Heart right ventricle (tissue), 16 donors: Measurements from ENCODE around the gene FFAR3. TPM values are rescaled to one million over a fixed set of nuclear protein-coding genes. Genes with fewer than 3 reads are reported as not detected.

Source experiments
- ATAC-seq, 8 donors: fragments of 200-7000 bp; cut with Tn5 transposase; one replicate each; pipeline ENCODE4 v1.9.1; 2020; ENCODE audit warnings: mild to moderate bottlenecking in 8 of 8, moderate library complexity in 8 of 8, moderate number of reproducible peaks in 1 of 8
- DNase-seq, 2 donors: peaks; one replicate each; pipeline ENCODE4 v3.0.0-alpha.2; 2020
- H3K27ac ChIP-seq, 10 donors: fragments of 200-600 bp; sonication (generic) in 2 of 10; one replicate each; pipeline versions ENCODE4 v1.5.0 to v1.8.0; 2020 to 2022; ENCODE audit warnings: mild to moderate bottlenecking in 3 of 10
- H3K27me3 ChIP-seq, 7 donors: fragments of 200-600 bp; one replicate each; pipeline ENCODE4 v1.8.0; 2021 to 2022; ENCODE audit warnings: mild to moderate bottlenecking in 2 of 7
- H3K36me3 ChIP-seq, 9 donors: fragments of 200-600 bp; sonication (generic) in 1 of 9; one replicate each; pipeline versions ENCODE4 v1.5.0 to v1.8.0; 2020 to 2022; ENCODE audit warnings: mild to moderate bottlenecking in 2 of 9
- H3K4me1 ChIP-seq, 9 donors: fragments of 200-600 bp; sonication (generic) in 1 of 9; one replicate each; pipeline versions ENCODE4 v1.5.0 to v1.8.0; 2020 to 2022; ENCODE audit warnings: mild to moderate bottlenecking in 4 of 9
- H3K4me3 ChIP-seq, 10 donors: fragments of 200-600 bp; sonication (generic) in 2 of 10; one replicate each; pipeline versions ENCODE4 v1.5.0 to v1.8.0; 2020 to 2022; ENCODE audit warnings: mild to moderate bottlenecking in 7 of 10, moderate library complexity in 2 of 10
- H3K9me3 ChIP-seq, 11 donors: fragments of 200-600 bp in 10 of 11; sonication (generic) in 2 of 11; one replicate each; pipeline versions ENCODE4 v1.5.0 to v1.8.0; 2013 to 2022; ENCODE audit warnings: mild to moderate bottlenecking in 2 of 11, control low read depth in 1 of 11, moderate library complexity in 1 of 11
- CTCF ChIP-seq, 9 donors: fragments of 200-600 bp; sonication (generic) in 2 of 9; IDR thresholded peaks; one replicate each; pipeline versions ENCODE4 v1.5.0 to v1.8.0; 2021 to 2022; ENCODE audit warnings: antibody characterized with exemption in 9 of 9, mild to moderate bottlenecking in 5 of 9, moderate library complexity in 1 of 9
- WGBS, 2 donors: extraction: QIAGEN DNeasy Blood & Tissue Kit; methylation state at CpG; one replicate each; pipeline ENCODE4 v1.1.7; 2013; ENCODE audit warnings: inconsistent platforms in 1 of 2; 5-methylcytosine and 5-hydroxymethylcytosine counted together
- intact Hi-C, 10 donors: fragments of 100-400 bp; cut with DNase I; formaldehyde crosslinking; loops; one replicate each; pipeline versions ENCODE4 v1.11.1 to v1.14.2; 2022
- microRNA-seq, 2 donors: library from miRNA; unstranded; fragments of <30 nt; microRNA quantifications; one replicate each; pipeline ENCODE4 v1.2.0, GENCODE V29; 2021
- polyA plus RNA-seq, 2 donors: library from polyadenylated mRNA; stranded (reverse); fragments of 200-250 nt; gene quantifications; one replicate each; pipeline ENCODE4 v1.2.3, GENCODE V29; 2013
- total RNA-seq, 10 donors: library from RNA; stranded (reverse); fragmentation: NEBNext Ultra II Directional in 3 of 10; extraction: Animal tissue kit (Norgen Biotek cat#: 25700) in 3 of 10; gene quantifications; one replicate each; pipeline versions ENCODE4 v1.2.1 to v1.2.4, GENCODE V29; 2021 to 2023
- donor health status: Arrhythmogenic right ventricular cardiomyopathy.
- donor health status: ischemic (EF 13 %, LVEDD 7.1; RV severe dilation, severe dysfunction).
- donor health status: healthy with polysubstance abuse.
- donor health status: DM: no; HTN: yes; CAD: no.
- donor health status: DM: no; HTN: no; CAD: no.
- donor health status: ischemic (EF 25% LVEDD 6.9; RV normal size, moderate dysfunction).
- donor health status: ischemic (EF 25% LVEDD 5.7; RV mildly dilated, moderate dysfunction).
- donor health status: healthy.
- donor health status: DM: yes; HTN: yes; CAD: no.
- donor health status: Ischemic cardiomyopathy.
- donor health status: ischemic (EF 35%, LVEDD 5.7; RV mildly dilated, moderate dysfunction).
- donor health status: nonischemic (EF 11% LVEDD 7.7; RV severe dilation, severe dysfunction).
- donor health status: DM: yes; HTN: yes; CAD: no.
- donor health status: PGD.
- donor health status: ischemic (EF 29% LVEDD 5.4; RV normal size, mild dysfunction).
- donor health status: nonischemic (EF 23%, LVEDD 6.1; RV moderate dilation, normal function).

Gene FFAR3
- total and polyA plus RNA-seq, 12 donors = 0.09 to 0.49 (median 0.40) TPM; not detected in 9

- no peak for TF ChIP-seq CTCF (IDR thresholded peaks at IDR 0.05)
- Histone ChIP-seq H3K4me3 (no peak overlapping the region), H3K27me3 (peaks cover 0 to 36% (median 0%) of the 10 kb centered on the region in 7 donors), H3K36me3 (no peaks in the 10 kb centered on the region), H3K4me1 (no peaks in the 10 kb centered on the region), H3K9me3 (no peaks in the 10 kb centered on the region), H3K27ac (no peak overlapping the region)
- intact Hi-C loops = loop anchor here in 1 of 10 donors (5.0 kb wide), 1 partner anchor 48 kb away; no protein-coding TSS in a partner anchor
- 71 to 74% methylated on average over 5 of the region's 5 CpGs for WGBS, 2 donors
- no peak for DNase-seq
- no peak for ATAC-seq
Measured at GRCh38 chr19:35409191-35409590, 50.9 kb downstream of the FFAR3 start.

Small RNA genes within 50 kb of the gene (microRNA-seq; reads per million reads assigned to microRNA genes)
- gene MIR5196 = 0 reads per million in 2 donors

Other genes with a start within 250 kb of the FFAR3 start
- 1 to 10 TPM in 3 of 10 donors, under 1 TPM in 4, not detected in 3; 0.51 to 2.1 (median 0.74) TPM for gene FXYD3, start 242.6 kb upstream of the FFAR3 start, total RNA-seq
- gene FXYD3, start 242.6 kb upstream of the FFAR3 start, polyA plus RNA-seq = 1 to 10 TPM in 1 of 2 donors, under 1 TPM in 1; 0.78 to 2.7 TPM
- gene LGI4, start 223.4 kb upstream of the FFAR3 start, total RNA-seq = 10 to 100 TPM in 2 of 10 donors, 1 to 10 TPM in 8; 4.3 to 12.5 (median 7.5) TPM
- 10 to 100 TPM in 1 of 2 donors, 1 to 10 TPM in 1; 8.9 to 30.0 TPM for gene LGI4, start 223.4 kb upstream of the FFAR3 start, polyA plus RNA-seq
- 100 to 1,000 TPM; 451 to 819 (median 578) TPM for gene FXYD1, start 219.6 kb upstream of the FFAR3 start, total RNA-seq
- 100 to 1,000 TPM; 251 to 605 TPM for gene FXYD1, start 219.6 kb upstream of the FFAR3 start, polyA plus RNA-seq
- under 1 TPM in 3 of 10 donors, not detected in 7; 0.28 to 0.37 (median 0.30) TPM for gene FXYD7, start 215.2 kb upstream of the FFAR3 start, total RNA-seq
- under 1 TPM in 1 of 2 donors, not detected in 1; 0.10 TPM for gene FXYD7, start 215.2 kb upstream of the FFAR3 start, polyA plus RNA-seq
- gene FXYD5, start 203.7 kb upstream of the FFAR3 start, total RNA-seq = 10 to 100 TPM; 13.9 to 36.6 (median 18.1) TPM
- 10 to 100 TPM; 48.3 to 67.4 TPM for gene FXYD5, start 203.7 kb upstream of the FFAR3 start, polyA plus RNA-seq
- gene FAM187B, start 129.7 kb upstream of the FFAR3 start, total RNA-seq = under 1 TPM in 1 of 10 donors, not detected in 9; 0.48 TPM
- gene FAM187B, start 129.7 kb upstream of the FFAR3 start, polyA plus RNA-seq = not detected
- 1 to 10 TPM; 3.2 to 8.7 (median 5.2) TPM for gene LSR, start 109.5 kb upstream of the FFAR3 start, total RNA-seq
- gene LSR, start 109.5 kb upstream of the FFAR3 start, polyA plus RNA-seq = 10 to 100 TPM; 10.2 to 10.4 TPM
- 100 to 1,000 TPM; 134 to 185 (median 151) TPM for gene USF2, start 89.5 kb upstream of the FFAR3 start, total RNA-seq
- gene USF2, start 89.5 kb upstream of the FFAR3 start, polyA plus RNA-seq = 100 to 1,000 TPM; 125 to 171 TPM
- gene HAMP, start 75.9 kb upstream of the FFAR3 start, total RNA-seq = 1 to 10 TPM in 1 of 10 donors, under 1 TPM in 1, not detected in 8; 0.44 to 3.9 TPM
- gene HAMP, start 75.9 kb upstream of the FFAR3 start, polyA plus RNA-seq = 10 to 100 TPM in 1 of 2 donors, not detected in 1; 13.7 TPM
- under 1 TPM in 1 of 10 donors, not detected in 9; 0.39 TPM for gene MAG, start 66.3 kb upstream of the FFAR3 start, total RNA-seq
- under 1 TPM in 1 of 2 donors, not detected in 1; 0.04 TPM for gene MAG, start 66.3 kb upstream of the FFAR3 start, polyA plus RNA-seq
- 1 to 10 TPM in 1 of 10 donors, under 1 TPM in 7, not detected in 2; 0.22 to 1.6 (median 0.49) TPM for gene CD22, start 29.3 kb upstream of the FFAR3 start, total RNA-seq
- gene CD22, start 29.3 kb upstream of the FFAR3 start, polyA plus RNA-seq = under 1 TPM; 0.07 to 0.12 TPM
- not detected for gene FFAR1, start 10.6 kb upstream of the FFAR3 start, total RNA-seq
- gene FFAR1, start 10.6 kb upstream of the FFAR3 start, polyA plus RNA-seq = not detected
- gene GPR42, start 12.6 kb downstream of the FFAR3 start, total RNA-seq = not detected
- not detected for gene GPR42, start 12.6 kb downstream of the FFAR3 start, polyA plus RNA-seq
- 1 to 10 TPM in 1 of 10 donors, under 1 TPM in 8, not detected in 1; 0.17 to 1.4 (median 0.54) TPM for gene FFAR2, start 89.8 kb downstream of the FFAR3 start, total RNA-seq
- under 1 TPM; 0.10 to 0.15 TPM for gene FFAR2, start 89.8 kb downstream of the FFAR3 start, polyA plus RNA-seq
- not detected for gene KRTDAP, start 132.0 kb downstream of the FFAR3 start, total RNA-seq
- not detected for gene KRTDAP, start 132.0 kb downstream of the FFAR3 start, polyA plus RNA-seq
- 10 to 100 TPM in 3 of 10 donors, 1 to 10 TPM in 7; 2.0 to 15.7 (median 7.6) TPM for gene DMKN, start 155.2 kb downstream of the FFAR3 start, total RNA-seq
- 10 to 100 TPM in 1 of 2 donors, 1 to 10 TPM in 1; 7.8 to 32.2 TPM for gene DMKN, start 155.2 kb downstream of the FFAR3 start, polyA plus RNA-seq
- gene SBSN, start 169.9 kb downstream of the FFAR3 start, total RNA-seq = not detected
- gene SBSN, start 169.9 kb downstream of the FFAR3 start, polyA plus RNA-seq = under 1 TPM in 1 of 2 donors, not detected in 1; 0.20 TPM
- gene GAPDHS, start 175.0 kb downstream of the FFAR3 start, total RNA-seq = not detected
- gene GAPDHS, start 175.0 kb downstream of the FFAR3 start, polyA plus RNA-seq = not detected
- 100 to 1,000 TPM in 3 of 10 donors, 10 to 100 TPM in 7; 62.8 to 103 (median 74.7) TPM for gene TMEM147, start 187.2 kb downstream of the FFAR3 start, total RNA-seq
- gene TMEM147, start 187.2 kb downstream of the FFAR3 start, polyA plus RNA-seq = 100 to 1,000 TPM in 1 of 2 donors, 10 to 100 TPM in 1; 78.0 to 229 TPM
- gene ATP4A, start 205.2 kb downstream of the FFAR3 start, total RNA-seq = not detected
- gene ATP4A, start 205.2 kb downstream of the FFAR3 start, polyA plus RNA-seq = not detected
- gene PMIS2, start 227.7 kb downstream of the FFAR3 start, total RNA-seq = not detected
- gene PMIS2, start 227.7 kb downstream of the FFAR3 start, polyA plus RNA-seq = not detected